Left ventricle myocardium inferior (tissue), 1 donor: ENCODE data around the gene NPHP1. TPM values are rescaled to one million over a fixed set of nuclear protein-coding genes. Genes with fewer than 3 reads are reported as not detected.

ENCODE experiments used
- DNase-seq: peaks from one replicate; pipeline ENCODE4 v3.0.0-alpha.2; 2020
- H3K27ac ChIP-seq: fragments of 200-600 bp; replicated peaks from 2 replicates; pipeline ENCODE4 v1.8.0; 2021
- H3K27me3 ChIP-seq: fragments of 200-600 bp; 2 replicates; pipeline ENCODE4 v1.8.0; 2021; ENCODE audit warnings: low read depth
- H3K36me3 ChIP-seq: fragments of 200-600 bp; 2 replicates; pipeline ENCODE4 v1.8.0; 2021
- H3K4me1 ChIP-seq: fragments of 200-600 bp; 2 replicates; pipeline ENCODE4 v1.8.0; 2021
- H3K4me3 ChIP-seq: fragments of 200-600 bp; 2 replicates; pipeline ENCODE4 v1.8.0; 2021; ENCODE audit warnings: mild to moderate bottlenecking, moderate library complexity
- H3K9me3 ChIP-seq: fragments of 200-600 bp; replicated peaks from 2 replicates; pipeline ENCODE4 v1.8.0; 2021
- intact Hi-C: fragments of 100-400 bp; cut with micrococcal nuclease; formaldehyde crosslinking; loops from one replicate; pipeline ENCODE4 v1.11.0; 2022
- total RNA-seq: library from RNA; stranded (reverse); fragmentation: NEBNext Ultra II Directional; extraction: Animal tissue kit (Norgen Biotek cat#: 25700); gene quantifications from one replicate; pipeline ENCODE4 v1.2.1, GENCODE V29; 2021
- TF ChIP-seq, protein P1 (sequence below): fragments of 200-600 bp; IDR thresholded peaks from 2 replicates; pipeline ENCODE4 v1.8.0; 2021; ENCODE audit warnings: antibody characterized with exemption, mild to moderate bottlenecking, borderline replicate concordance
- donor health status: DM: no; HTN: yes; CAD: no; lungs with severe emphysema.

NPHP1 gene
- total RNA-seq, 1 donor from 2014 or later, result 5.4 TPM

DNA sequence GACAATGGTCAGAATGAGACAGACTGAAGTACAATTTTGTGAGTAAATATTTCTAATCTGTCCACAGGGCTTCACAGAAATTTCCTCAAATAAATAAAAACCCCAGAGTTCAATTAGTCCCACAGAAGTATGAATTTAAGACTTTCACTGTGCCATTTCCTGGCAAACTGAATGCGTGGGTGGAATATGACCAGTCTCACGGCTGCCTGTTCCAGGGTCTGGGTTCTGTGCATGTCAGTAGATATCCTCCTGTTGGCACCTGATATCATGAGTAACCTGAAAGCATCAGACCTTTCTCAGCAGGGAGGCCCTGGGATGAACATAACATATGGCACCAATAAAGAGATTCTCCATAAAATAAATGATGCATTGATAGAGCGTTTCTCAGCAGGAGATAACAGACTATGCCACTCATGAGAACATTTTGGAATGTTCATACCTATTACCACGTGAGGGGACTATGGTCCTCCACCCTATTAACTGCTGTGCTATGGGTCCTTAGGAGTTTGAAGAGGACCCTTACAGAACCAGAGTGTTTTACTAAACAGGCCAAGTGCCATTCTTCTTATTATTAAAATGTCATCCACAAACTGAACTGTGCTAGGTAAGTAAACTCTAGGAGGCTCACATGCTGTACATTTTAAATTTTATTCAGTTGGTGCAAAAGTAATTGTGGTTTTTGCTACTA is 78.6 kb downstream of the NPHP1 start:
- intact Hi-C loops, result no loop called here
- H3K4me3 ChIP-seq, result no peak overlapping the region
- peaks cover 3% of the 10 kb centered on the region for H3K4me1 ChIP-seq
- no peaks in the 10 kb centered on the region for H3K27me3 ChIP-seq
- H3K36me3 ChIP-seq, result peaks cover 8% of the 10 kb centered on the region
- TF ChIP-seq, protein P1, sequence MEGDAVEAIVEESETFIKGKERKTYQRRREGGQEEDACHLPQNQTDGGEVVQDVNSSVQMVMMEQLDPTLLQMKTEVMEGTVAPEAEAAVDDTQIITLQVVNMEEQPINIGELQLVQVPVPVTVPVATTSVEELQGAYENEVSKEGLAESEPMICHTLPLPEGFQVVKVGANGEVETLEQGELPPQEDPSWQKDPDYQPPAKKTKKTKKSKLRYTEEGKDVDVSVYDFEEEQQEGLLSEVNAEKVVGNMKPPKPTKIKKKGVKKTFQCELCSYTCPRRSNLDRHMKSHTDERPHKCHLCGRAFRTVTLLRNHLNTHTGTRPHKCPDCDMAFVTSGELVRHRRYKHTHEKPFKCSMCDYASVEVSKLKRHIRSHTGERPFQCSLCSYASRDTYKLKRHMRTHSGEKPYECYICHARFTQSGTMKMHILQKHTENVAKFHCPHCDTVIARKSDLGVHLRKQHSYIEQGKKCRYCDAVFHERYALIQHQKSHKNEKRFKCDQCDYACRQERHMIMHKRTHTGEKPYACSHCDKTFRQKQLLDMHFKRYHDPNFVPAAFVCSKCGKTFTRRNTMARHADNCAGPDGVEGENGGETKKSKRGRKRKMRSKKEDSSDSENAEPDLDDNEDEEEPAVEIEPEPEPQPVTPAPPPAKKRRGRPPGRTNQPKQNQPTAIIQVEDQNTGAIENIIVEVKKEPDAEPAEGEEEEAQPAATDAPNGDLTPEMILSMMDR, result no peak
- DNase-seq, result no peak
- H3K9me3 ChIP-seq, result no peaks in the 10 kb centered on the region
- H3K27ac ChIP-seq, result no peak overlapping the region

DNA sequence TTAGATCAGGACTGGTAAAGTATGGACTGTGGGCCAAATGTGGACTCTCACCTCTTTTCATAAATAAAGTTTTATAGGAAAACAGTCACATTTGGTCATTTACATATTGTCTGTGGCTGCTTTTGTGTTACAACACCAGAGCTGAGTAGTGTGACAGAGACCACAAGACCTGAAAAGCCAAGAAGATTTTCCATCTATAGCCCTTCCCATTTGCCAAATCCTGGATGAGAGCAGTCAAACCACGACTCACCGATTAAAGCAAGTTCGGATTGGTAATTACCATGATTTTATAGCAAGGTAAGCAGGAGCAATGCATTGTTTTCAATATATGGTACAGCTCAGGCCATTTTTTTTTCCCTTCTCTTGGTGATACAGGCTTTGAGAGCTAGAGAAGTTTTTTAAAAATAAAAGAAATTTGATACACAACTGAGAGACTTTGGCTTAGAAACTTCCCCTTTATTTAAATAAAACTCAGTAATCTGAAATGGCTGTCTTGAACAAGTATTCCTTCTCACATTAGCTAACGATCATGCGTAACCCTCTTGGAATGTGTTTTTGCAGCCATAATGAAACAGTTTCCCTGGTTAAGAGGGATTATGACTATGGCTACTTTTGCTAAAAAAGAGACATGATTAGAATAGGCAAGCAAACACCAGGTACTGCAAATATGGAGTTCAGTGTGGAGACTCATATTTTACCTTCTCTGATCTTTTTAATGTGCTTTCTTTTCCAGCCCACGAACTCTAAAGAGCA is 79.7 kb downstream of the NPHP1 start:
- no peak overlapping the region for H3K4me3 ChIP-seq
- intact Hi-C loops, result no loop called here
- peaks cover 10% of the 10 kb centered on the region for H3K4me1 ChIP-seq
- no peaks in the 10 kb centered on the region for H3K27me3 ChIP-seq
- TF ChIP-seq, protein P1, result no peak
- no peak for DNase-seq
- no peaks in the 10 kb centered on the region for H3K9me3 ChIP-seq
- peaks cover 8% of the 10 kb centered on the region for H3K36me3 ChIP-seq
- H3K27ac ChIP-seq, result no peak overlapping the region

GRCh38 chr2:110124038-110124825 is 80.6 kb downstream of the NPHP1 start:
- Histone ChIP-seq H3K4me1 (peaks cover 18% of the 10 kb centered on the region), H3K4me3 (no peak overlapping the region), H3K9me3 (no peaks in the 10 kb centered on the region), H3K27me3 (no peaks in the 10 kb centered on the region), H3K27ac (no peak overlapping the region), H3K36me3 (peaks cover 8% of the 10 kb centered on the region)
- TF ChIP-seq, protein P1, result no peak
- intact Hi-C loops, result no loop called here
- DNase-seq, result no peak

- TF ChIP-seq, protein P1, result no peak
- Histone ChIP-seq H3K9me3 (no peaks in the 10 kb centered on the region), H3K4me1 (peaks cover 35% of the 10 kb centered on the region), H3K27ac (peak overlapping the region; percentile 89), H3K27me3 (peaks cover 20% of the 10 kb centered on the region), H3K4me3 (no peak overlapping the region), H3K36me3 (no peaks in the 10 kb centered on the region)
- no peak for DNase-seq
- intact Hi-C loops, result no loop called here
Measured at GRCh38 chr2:110121592-110121991, 83.2 kb downstream of the NPHP1 start.

GRCh38 chr2:110121052-110121334 is 83.8 kb downstream of the NPHP1 start:
- H3K27ac ChIP-seq, result peak overlapping the region; percentile 89
- TF ChIP-seq, protein P1, result no peak
- no peaks in the 10 kb centered on the region for H3K9me3 ChIP-seq
- peaks cover 26% of the 10 kb centered on the region for H3K27me3 ChIP-seq
- intact Hi-C loops, result no loop called here
- no peak for DNase-seq
- H3K4me3 ChIP-seq, result no peak overlapping the region
- peaks cover 41% of the 10 kb centered on the region for H3K4me1 ChIP-seq
- no peaks in the 10 kb centered on the region for H3K36me3 ChIP-seq
